ENCODE measurements around the gene SCD5. TPM values are rescaled to one million over a fixed set of nuclear protein-coding genes. Genes with fewer than 3 reads are reported as not detected.

SCD5 gene
- total and polyA plus RNA-seq, 2 of the 13 experiments (the other 11 are each of a cell fraction or from before 2014, with no cell fraction given) = not detected

DNA sequence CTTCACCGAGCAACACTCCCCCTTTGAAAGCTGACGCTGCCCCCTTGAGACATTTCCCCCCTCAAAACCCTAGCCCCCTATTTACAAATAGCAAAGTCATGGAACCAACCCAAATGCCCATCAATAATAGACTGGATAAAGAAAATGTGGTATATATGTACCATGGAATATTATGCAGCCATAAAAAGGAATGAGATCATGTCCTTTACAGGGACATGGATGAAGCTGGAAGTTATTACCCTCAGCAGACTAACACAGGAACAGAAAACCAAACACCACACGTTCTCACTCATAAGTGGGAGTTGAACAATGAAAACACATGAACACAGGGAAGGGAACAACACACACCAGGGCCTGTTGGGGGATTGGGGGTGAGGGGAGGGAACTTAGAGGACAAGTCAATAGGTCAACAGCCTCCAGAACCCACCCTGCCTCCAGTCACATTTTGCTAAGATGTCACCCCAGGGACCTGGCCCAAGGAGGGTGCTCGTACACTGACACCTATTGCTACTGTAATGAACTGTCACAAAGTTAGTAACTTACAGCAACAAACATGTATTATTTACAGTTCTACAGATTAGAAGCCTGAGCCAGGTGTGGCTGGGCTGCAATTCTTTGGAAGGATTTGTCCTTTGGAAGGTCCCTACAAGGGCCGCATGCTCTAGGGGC, 20.6 kb downstream of the SCD5 start:
- Histone ChIP-seq H3K9me3 (ENCODE audit: low read length) (no peaks in the 10 kb centered on the region), H4K20me1 (ENCODE audit: insufficient read depth, low read length) (no peaks in the 10 kb centered on the region), H3K4me2 (ENCODE audit: low read depth, low read length) (no peak overlapping the region), H3K27ac (ENCODE audit: extremely low read length, insufficient read depth, low read length) (no peak overlapping the region), H3K36me3 (replicated peaks in 1 of 2; ENCODE audit: control insufficient read depth in 1 of 2, insufficient read depth in 2 of 2, low read length in 2 of 2) (no peaks in the 10 kb centered on the region), H3K9ac (ENCODE audit: insufficient read depth, low read depth, low read length) (no peak overlapping the region), H2AFZ (ENCODE audit: low read length) (no peak overlapping the region), H3K79me2 (ENCODE audit: insufficient read depth, low read length) (no peaks in the 10 kb centered on the region), H3K4me1 (ENCODE audit: insufficient read depth, low read length) (peaks cover 18% of the 10 kb centered on the region), H3K27me3 (ENCODE audit: control insufficient read depth in 1 of 2, insufficient read depth in 2 of 2, low read length in 2 of 2) (peaks cover 0 to 16% of the 10 kb centered on the region in 2 experiments; a peak in 1 of 5 replicates), H3K4me3 (replicated peaks in 1 of 3; ENCODE audit: insufficient read depth in 1 of 3, low read depth in 2 of 3, low read length in 3 of 3) (no peak overlapping the region)
- TF ChIP-seq NR2C2 (CRISPR knock-in tag; IDR thresholded peaks at IDR 0.05; ENCODE audit: borderline replicate concordance) (no peak), CHD4 (IDR thresholded peaks at IDR 0.05; ENCODE audit: borderline replicate concordance, low read length) (no peak), ZNF484 (CRISPR knock-in tag; IDR thresholded peaks at IDR 0.05; ENCODE audit: borderline replicate concordance, low read depth) (no peak), ZNF275 (CRISPR knock-in tag; IDR thresholded peaks at IDR 0.05; ENCODE audit: borderline replicate concordance) (no peak), MNT (IDR thresholded peaks at IDR 0.05) (no peak), ZNF337 (CRISPR knock-in tag; IDR thresholded peaks at IDR 0.05; ENCODE audit: borderline replicate concordance, low read depth) (no peak), PAF1 (CRISPR knock-in tag; IDR thresholded peaks at IDR 0.05) (no peak), TCF7 (IDR thresholded peaks at IDR 0.05; ENCODE audit: low read depth) (no peak), KMT2A (CRISPR knock-in tag; IDR thresholded peaks at IDR 0.05) (no peak), HMG20A (CRISPR knock-in tag; IDR thresholded peaks at IDR 0.05; ENCODE audit: borderline replicate concordance) (no peak), ZKSCAN8 (CRISPR knock-in tag; IDR thresholded peaks at IDR 0.05; ENCODE audit: borderline replicate concordance) (no peak), ZNF7 (CRISPR knock-in tag; IDR thresholded peaks at IDR 0.05) (no peak), ZNF878 (CRISPR knock-in tag; IDR thresholded peaks at IDR 0.05) (no peak)
- TF ChIP-seq, protein P1, sequence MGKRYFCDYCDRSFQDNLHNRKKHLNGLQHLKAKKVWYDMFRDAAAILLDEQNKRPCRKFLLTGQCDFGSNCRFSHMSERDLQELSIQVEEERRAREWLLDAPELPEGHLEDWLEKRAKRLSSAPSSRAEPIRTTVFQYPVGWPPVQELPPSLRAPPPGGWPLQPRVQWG (CRISPR knock-in tag; IDR thresholded peaks at IDR 0.05; ENCODE audit: borderline replicate concordance, low read depth) = no peak
- TF ChIP-seq, protein P2, sequence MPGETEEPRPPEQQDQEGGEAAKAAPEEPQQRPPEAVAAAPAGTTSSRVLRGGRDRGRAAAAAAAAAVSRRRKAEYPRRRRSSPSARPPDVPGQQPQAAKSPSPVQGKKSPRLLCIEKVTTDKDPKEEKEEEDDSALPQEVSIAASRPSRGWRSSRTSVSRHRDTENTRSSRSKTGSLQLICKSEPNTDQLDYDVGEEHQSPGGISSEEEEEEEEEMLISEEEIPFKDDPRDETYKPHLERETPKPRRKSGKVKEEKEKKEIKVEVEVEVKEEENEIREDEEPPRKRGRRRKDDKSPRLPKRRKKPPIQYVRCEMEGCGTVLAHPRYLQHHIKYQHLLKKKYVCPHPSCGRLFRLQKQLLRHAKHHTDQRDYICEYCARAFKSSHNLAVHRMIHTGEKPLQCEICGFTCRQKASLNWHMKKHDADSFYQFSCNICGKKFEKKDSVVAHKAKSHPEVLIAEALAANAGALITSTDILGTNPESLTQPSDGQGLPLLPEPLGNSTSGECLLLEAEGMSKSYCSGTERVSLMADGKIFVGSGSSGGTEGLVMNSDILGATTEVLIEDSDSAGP (CRISPR knock-in tag; IDR thresholded peaks at IDR 0.05; ENCODE audit: borderline replicate concordance) = no peak
- ATAC-seq (no peak), DNase-seq (ENCODE audit: low spot score) (no peak), FAIRE-seq (no peak)
- intact Hi-C loops (cut with micrococcal nuclease; ENCODE audit: unreplicated experiment) = no loop called here
- WGBS (ENCODE audit: low lambda C conversion rate) = 19% methylated on average over 5 of the region's 5 CpGs
- BruUV-seq (replicated peaks) = no TSS peak
- in situ Hi-C loops (cut with HindIII; ENCODE audit: extremely low pct_ligation_motif_present, low pct_unique_long_range_greater_than_20kb) = no loop called here
- CTCF ChIA-PET (ENCODE audit: low intra/inter-chr PET ratio, low total read pairs) = no interaction called here
- POLR2A ChIA-PET = no interaction called here
